HepG2 (cell line): ENCODE measurements around the gene UROS. TPM values are rescaled to one million over a fixed set of nuclear protein-coding genes. Genes with fewer than 3 reads are reported as not detected.

Experiments used
- CENPT ChIP-seq: sonication (generic); formaldehyde crosslinking; IDR thresholded peaks from 2 replicates; pipeline ENCODE4 v1.8.0; 2022; ENCODE audit warnings: low read depth, mild to moderate bottlenecking, moderate library complexity, missing genetic modification reagents
- FOXJ3 ChIP-seq: sonication (generic); formaldehyde crosslinking; IDR thresholded peaks from 2 replicates; pipeline ENCODE4 v1.4.0; 2020; ENCODE audit warnings: missing genetic modification reagents, mild to moderate bottlenecking, borderline replicate concordance
- HOXA5 ChIP-seq: sonication (generic); formaldehyde crosslinking; IDR thresholded peaks from 2 replicates; pipeline ENCODE4 v1.4.0; 2020; ENCODE audit warnings: missing genetic modification reagents
- MED1 ChIP-seq: sonication (generic); formaldehyde crosslinking; IDR thresholded peaks from 2 replicates; pipeline ENCODE4 v1.4.0; 2020; ENCODE audit warnings: missing genetic modification reagents
- MXD4 ChIP-seq: IDR thresholded peaks from 2 replicates; pipeline ENCODE4 v1.6.1; 2016; ENCODE audit warnings: mild to moderate bottlenecking, missing biosample characterization, missing genetic modification reagents
- ONECUT2 ChIP-seq: sonication (generic); formaldehyde crosslinking; IDR thresholded peaks from 2 replicates; pipeline ENCODE4 v1.4.0; 2020; ENCODE audit warnings: missing genetic modification reagents
- POLR2A ChIP-seq, 2 experiments: IDR thresholded peaks; 2 replicates each; pipeline ENCODE4 v1.6.1; 2011; ENCODE audit warnings: low read depth in 2 of 2, low read length in 2 of 2, mild to moderate bottlenecking in 1 of 2, moderate library complexity in 1 of 2; ENCODE audit not compliant: insufficient read depth in 1 of 2
- SOX13 ChIP-seq, 3 experiments: fragments of 450-650 bp in 1 of 3; sonication (generic) in 1 of 3; formaldehyde crosslinking in 1 of 3; IDR thresholded peaks in 2 of 3; conservative IDR thresholded peaks in 1 of 3; 2 replicates each; pipeline versions ENCODE4 v1.5.0 to v1.6.1; 2016 to 2020; ENCODE audit warnings: antibody characterized with exemption in 1 of 3, mild to moderate bottlenecking in 1 of 3, missing compliant biosample characterization in 1 of 3, missing genetic modification reagents in 1 of 3, moderate library complexity in 1 of 3
- TBL1XR1 ChIP-seq: fragments of 150-350 bp; IDR thresholded peaks from 2 replicates; pipeline ENCODE4 v1.6.1; 2014; ENCODE audit warnings: borderline replicate concordance, low read length; ENCODE audit not compliant: partially characterized antibody
- ZBTB42 ChIP-seq: sonication (generic); formaldehyde crosslinking; IDR thresholded peaks from 2 replicates; pipeline ENCODE4 v1.5.0; 2020; ENCODE audit warnings: mild to moderate bottlenecking, missing genetic modification reagents
- ZFP36L2 ChIP-seq: sonication (generic); formaldehyde crosslinking; IDR thresholded peaks from 2 replicates; pipeline ENCODE4 v1.4.0; 2020; ENCODE audit warnings: missing genetic modification reagents
- ZNF235 ChIP-seq: sonication (generic); formaldehyde crosslinking; IDR thresholded peaks from 2 replicates; pipeline ENCODE4 v1.8.1; 2023; ENCODE audit warnings: mild to moderate bottlenecking, missing genetic modification reagents, borderline replicate concordance
- ZNF354B ChIP-seq: sonication (generic); formaldehyde crosslinking; IDR thresholded peaks from 2 replicates; pipeline ENCODE4 v1.8.0; 2022; ENCODE audit warnings: mild to moderate bottlenecking, missing genetic modification reagents
- ZNF660 ChIP-seq: sonication (generic); formaldehyde crosslinking; IDR thresholded peaks from 2 replicates; pipeline ENCODE4 v1.5.1; 2020; ENCODE audit warnings: mild to moderate bottlenecking, low read depth, missing genetic modification reagents, borderline replicate concordance
- ZNF724P ChIP-seq: sonication (generic); formaldehyde crosslinking; IDR thresholded peaks from 2 replicates; pipeline ENCODE4 v1.8.0; 2022; ENCODE audit warnings: missing genetic modification reagents, borderline replicate concordance
- ZSCAN9 ChIP-seq: IDR thresholded peaks from 2 replicates; pipeline ENCODE4 v1.6.1; 2016; ENCODE audit warnings: borderline replicate concordance
- ZZZ3 ChIP-seq: sonication (generic); formaldehyde crosslinking; IDR thresholded peaks from 2 replicates; pipeline ENCODE4 v1.4.0; 2020; ENCODE audit warnings: missing genetic modification reagents, mild to moderate bottlenecking, borderline replicate concordance
- polyA plus RNA-seq, 8 experiments: library from polyadenylated mRNA; depleted of rRNA in 3 of 8; stranded (reverse) in 7 of 8; unstranded in 1 of 8; fragments of >200 nt; fragmentation: Illumina TruSeq in 4 of 8; extraction: Trizol in 4 of 8; gene quantifications; 2 replicates each; pipeline versions ENCODE4 v1.2.1 to v1.2.3, GENCODE V29; 2011 to 2016; ENCODE audit warnings: low read depth in 4 of 8, missing spikeins in 1 of 8, mixed read lengths in 1 of 8; ENCODE audit not compliant: insufficient read depth in 1 of 8
- total RNA-seq, 5 experiments: library from RNA; depleted of rRNA; stranded (reverse); fragments of >200 nt; fragmentation: Illumina TruSeq; extraction: Trizol; gene quantifications; 2 replicates each; pipeline ENCODE4 v1.2.3, GENCODE V29; 2016; ENCODE audit warnings: low read depth in 1 of 5
- TF ChIP-seq, protein P1 (sequence below): sonication (generic); formaldehyde crosslinking; IDR thresholded peaks from 2 replicates; pipeline ENCODE4 v1.4.0; 2020; ENCODE audit warnings: missing genetic modification reagents, borderline replicate concordance
- TF ChIP-seq, protein P2 (sequence below): sonication (generic); formaldehyde crosslinking; IDR thresholded peaks from 2 replicates; pipeline ENCODE4 v1.5.0; 2020; ENCODE audit warnings: mild to moderate bottlenecking, missing genetic modification reagents, moderate library complexity
- TF ChIP-seq, protein P3 (sequence below): sonication (generic); formaldehyde crosslinking; IDR thresholded peaks from 2 replicates; pipeline ENCODE4 v1.5.0; 2020; ENCODE audit warnings: mild to moderate bottlenecking, missing genetic modification reagents
- TF ChIP-seq, protein P4 (sequence below): IDR thresholded peaks from 2 replicates; pipeline ENCODE4 v1.6.1; 2016; ENCODE audit warnings: mild to moderate bottlenecking, missing biosample characterization, missing genetic modification reagents

UROS gene
- total and polyA plus RNA-seq, 2 of the 13 experiments (the other 11 are each of a cell fraction or from before 2014, with no cell fraction given): 14.8 to 49.9 TPM

DNA sequence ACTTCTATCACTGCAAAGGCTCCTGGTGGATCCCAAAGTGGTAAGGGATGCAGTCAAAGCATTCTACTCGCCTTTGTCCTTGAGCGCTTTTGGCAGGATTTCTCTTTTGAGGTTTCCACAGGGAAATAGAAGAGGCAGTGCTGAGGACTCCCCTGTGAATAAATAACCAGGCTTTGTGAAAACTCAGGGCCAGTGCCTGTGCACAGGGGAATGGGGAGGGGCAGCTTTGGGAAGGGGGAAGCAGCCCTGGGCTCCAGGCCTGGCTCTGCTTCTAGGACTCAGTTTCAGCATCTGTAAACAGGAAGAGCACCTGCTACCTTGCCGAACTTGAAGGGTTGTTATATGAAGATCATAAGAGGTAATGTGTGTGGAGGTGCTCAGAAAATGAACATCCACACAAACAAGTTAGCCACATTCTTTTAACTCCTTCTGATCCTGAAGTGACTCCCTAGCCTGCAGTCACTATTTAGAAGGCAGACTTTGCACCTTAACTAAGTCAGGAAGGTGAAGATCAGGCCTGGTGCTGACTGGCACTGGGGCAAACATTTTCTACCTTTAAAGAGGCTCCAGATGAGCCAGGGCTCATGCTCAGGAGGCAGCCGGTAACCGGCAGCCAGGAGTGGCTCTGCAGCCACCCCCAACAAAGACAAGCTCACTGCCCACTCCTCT, 24.9 kb downstream of the UROS start (continued):
- no peak for TF ChIP-seq ZZZ3 (CRISPR knock-in tag)
- TF ChIP-seq ZNF235 (CRISPR knock-in tag): no peak
- no peak for TF ChIP-seq SOX13 (IDR thresholded peaks at IDR 0.05)
- peak in 1 of 2 experiments; percentile 51; a peak in 2 of 4 replicates for TF ChIP-seq SOX13 (CRISPR knock-in tag; conservative IDR thresholded peaks at IDR 0.05 in 1 of 2, IDR thresholded peaks at IDR 0.05 in 1 of 2)
- TF ChIP-seq TBL1XR1: no peak
- TF ChIP-seq, protein P1, sequence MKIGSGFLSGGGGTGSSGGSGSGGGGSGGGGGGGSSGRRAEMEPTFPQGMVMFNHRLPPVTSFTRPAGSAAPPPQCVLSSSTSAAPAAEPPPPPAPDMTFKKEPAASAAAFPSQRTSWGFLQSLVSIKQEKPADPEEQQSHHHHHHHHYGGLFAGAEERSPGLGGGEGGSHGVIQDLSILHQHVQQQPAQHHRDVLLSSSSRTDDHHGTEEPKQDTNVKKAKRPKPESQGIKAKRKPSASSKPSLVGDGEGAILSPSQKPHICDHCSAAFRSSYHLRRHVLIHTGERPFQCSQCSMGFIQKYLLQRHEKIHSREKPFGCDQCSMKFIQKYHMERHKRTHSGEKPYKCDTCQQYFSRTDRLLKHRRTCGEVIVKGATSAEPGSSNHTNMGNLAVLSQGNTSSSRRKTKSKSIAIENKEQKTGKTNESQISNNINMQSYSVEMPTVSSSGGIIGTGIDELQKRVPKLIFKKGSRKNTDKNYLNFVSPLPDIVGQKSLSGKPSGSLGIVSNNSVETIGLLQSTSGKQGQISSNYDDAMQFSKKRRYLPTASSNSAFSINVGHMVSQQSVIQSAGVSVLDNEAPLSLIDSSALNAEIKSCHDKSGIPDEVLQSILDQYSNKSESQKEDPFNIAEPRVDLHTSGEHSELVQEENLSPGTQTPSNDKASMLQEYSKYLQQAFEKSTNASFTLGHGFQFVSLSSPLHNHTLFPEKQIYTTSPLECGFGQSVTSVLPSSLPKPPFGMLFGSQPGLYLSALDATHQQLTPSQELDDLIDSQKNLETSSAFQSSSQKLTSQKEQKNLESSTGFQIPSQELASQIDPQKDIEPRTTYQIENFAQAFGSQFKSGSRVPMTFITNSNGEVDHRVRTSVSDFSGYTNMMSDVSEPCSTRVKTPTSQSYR (CRISPR knock-in tag): peak; percentile 8; the same call in 1 of the 2 replicates
- no peak for TF ChIP-seq ONECUT2 (CRISPR knock-in tag)
- TF ChIP-seq MXD4 (CRISPR knock-in tag): no peak
- TF ChIP-seq, protein P2, sequence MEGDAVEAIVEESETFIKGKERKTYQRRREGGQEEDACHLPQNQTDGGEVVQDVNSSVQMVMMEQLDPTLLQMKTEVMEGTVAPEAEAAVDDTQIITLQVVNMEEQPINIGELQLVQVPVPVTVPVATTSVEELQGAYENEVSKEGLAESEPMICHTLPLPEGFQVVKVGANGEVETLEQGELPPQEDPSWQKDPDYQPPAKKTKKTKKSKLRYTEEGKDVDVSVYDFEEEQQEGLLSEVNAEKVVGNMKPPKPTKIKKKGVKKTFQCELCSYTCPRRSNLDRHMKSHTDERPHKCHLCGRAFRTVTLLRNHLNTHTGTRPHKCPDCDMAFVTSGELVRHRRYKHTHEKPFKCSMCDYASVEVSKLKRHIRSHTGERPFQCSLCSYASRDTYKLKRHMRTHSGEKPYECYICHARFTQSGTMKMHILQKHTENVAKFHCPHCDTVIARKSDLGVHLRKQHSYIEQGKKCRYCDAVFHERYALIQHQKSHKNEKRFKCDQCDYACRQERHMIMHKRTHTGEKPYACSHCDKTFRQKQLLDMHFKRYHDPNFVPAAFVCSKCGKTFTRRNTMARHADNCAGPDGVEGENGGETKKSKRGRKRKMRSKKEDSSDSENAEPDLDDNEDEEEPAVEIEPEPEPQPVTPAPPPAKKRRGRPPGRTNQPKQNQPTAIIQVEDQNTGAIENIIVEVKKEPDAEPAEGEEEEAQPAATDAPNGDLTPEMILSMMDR (CRISPR knock-in tag): no peak
- TF ChIP-seq ZSCAN9 (CRISPR knock-in tag): no peak
- TF ChIP-seq ZNF724P (CRISPR knock-in tag): no peak
- TF ChIP-seq, protein P3, sequence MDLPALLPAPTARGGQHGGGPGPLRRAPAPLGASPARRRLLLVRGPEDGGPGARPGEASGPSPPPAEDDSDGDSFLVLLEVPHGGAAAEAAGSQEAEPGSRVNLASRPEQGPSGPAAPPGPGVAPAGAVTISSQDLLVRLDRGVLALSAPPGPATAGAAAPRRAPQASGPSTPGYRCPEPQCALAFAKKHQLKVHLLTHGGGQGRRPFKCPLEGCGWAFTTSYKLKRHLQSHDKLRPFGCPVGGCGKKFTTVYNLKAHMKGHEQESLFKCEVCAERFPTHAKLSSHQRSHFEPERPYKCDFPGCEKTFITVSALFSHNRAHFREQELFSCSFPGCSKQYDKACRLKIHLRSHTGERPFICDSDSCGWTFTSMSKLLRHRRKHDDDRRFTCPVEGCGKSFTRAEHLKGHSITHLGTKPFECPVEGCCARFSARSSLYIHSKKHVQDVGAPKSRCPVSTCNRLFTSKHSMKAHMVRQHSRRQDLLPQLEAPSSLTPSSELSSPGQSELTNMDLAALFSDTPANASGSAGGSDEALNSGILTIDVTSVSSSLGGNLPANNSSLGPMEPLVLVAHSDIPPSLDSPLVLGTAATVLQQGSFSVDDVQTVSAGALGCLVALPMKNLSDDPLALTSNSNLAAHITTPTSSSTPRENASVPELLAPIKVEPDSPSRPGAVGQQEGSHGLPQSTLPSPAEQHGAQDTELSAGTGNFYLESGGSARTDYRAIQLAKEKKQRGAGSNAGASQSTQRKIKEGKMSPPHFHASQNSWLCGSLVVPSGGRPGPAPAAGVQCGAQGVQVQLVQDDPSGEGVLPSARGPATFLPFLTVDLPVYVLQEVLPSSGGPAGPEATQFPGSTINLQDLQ (CRISPR knock-in tag): no peak
- no peak; the same call in 1 of the 2 replicates for TF ChIP-seq FOXJ3
- TF ChIP-seq CENPT (CRISPR knock-in tag): no peak
- peak; percentile 21; the same call in 1 of the 2 replicates for TF ChIP-seq MED1
- no peak for TF ChIP-seq ZNF660 (CRISPR knock-in tag)
- no peak for TF ChIP-seq HOXA5 (CRISPR knock-in tag)
- no peak for TF ChIP-seq ZBTB42 (CRISPR knock-in tag)
- TF ChIP-seq, protein P4, sequence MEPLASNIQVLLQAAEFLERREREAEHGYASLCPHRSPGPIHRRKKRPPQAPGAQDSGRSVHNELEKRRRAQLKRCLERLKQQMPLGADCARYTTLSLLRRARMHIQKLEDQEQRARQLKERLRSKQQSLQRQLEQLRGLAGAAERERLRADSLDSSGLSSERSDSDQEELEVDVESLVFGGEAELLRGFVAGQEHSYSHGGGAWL (CRISPR knock-in tag): no peak
- no peak for TF ChIP-seq POLR2A (IDR thresholded peaks at IDR 0.05; ENCODE audit: insufficient read depth in 1 of 2, low read depth in 2 of 2, low read length in 2 of 2)
- TF ChIP-seq ZNF354B (CRISPR knock-in tag): no peak
- no peak for TF ChIP-seq ZFP36L2 (CRISPR knock-in tag)
